HG03469 (cell line): ENCODE results near the gene CPNE8.

ENCODE experiments used
- ATAC-seq: cut with Tn5 transposase; IDR thresholded peaks from one replicate; pipeline ENCODE4 v1.9.1; 2021; ENCODE audit warnings: mild to moderate bottlenecking, moderate library complexity, moderate number of reproducible peaks; ENCODE audit not compliant: unreplicated experiment

Gene CPNE8

GRCh38 chr12:38898001-38898684 is 7.2 kb downstream of the CPNE8 start:
- ATAC-seq: no peak

- no peak for ATAC-seq
These were observed 9.9 kb downstream of the CPNE8 start for GRCh38 chr12:38895446-38895845.

GRCh38 chr12:38892976-38893375 is 12.4 kb downstream of the CPNE8 start:
- ATAC-seq: no peak

- ATAC-seq: no peak
These were observed 13.2 kb downstream of the CPNE8 start for GRCh38 chr12:38892087-38892786.

- no peak for ATAC-seq
These were observed 15.1 kb downstream of the CPNE8 start for GRCh38 chr12:38890102-38890855.

GRCh38 chr12:38889297-38889815 is 16.0 kb downstream of the CPNE8 start:
- no peak for ATAC-seq

GRCh38 chr12:38887770-38888169 is 17.6 kb downstream of the CPNE8 start:
- ATAC-seq: no peak

GRCh38 chr12:38886931-38887330 is 18.5 kb downstream of the CPNE8 start:
- ATAC-seq: no peak

GRCh38 chr12:38886064-38886463 is 19.3 kb downstream of the CPNE8 start:
- no peak for ATAC-seq

GRCh38 chr12:38884666-38885065 is 20.7 kb downstream of the CPNE8 start:
- no peak for ATAC-seq

GRCh38 chr12:38883629-38884134 is 21.7 kb downstream of the CPNE8 start:
- no peak for ATAC-seq

- no peak for ATAC-seq
These were observed 25.1 kb downstream of the CPNE8 start for GRCh38 chr12:38880288-38880687.

GRCh38 chr12:38878986-38879385 is 26.4 kb downstream of the CPNE8 start:
- ATAC-seq: no peak

- ATAC-seq: no peak
These were observed 27.1 kb downstream of the CPNE8 start for GRCh38 chr12:38878333-38878705.

GRCh38 chr12:38875586-38876228 is 29.7 kb downstream of the CPNE8 start:
- ATAC-seq: no peak

- ATAC-seq: no peak
These were observed 32.8 kb downstream of the CPNE8 start for GRCh38 chr12:38872561-38872960.

GRCh38 chr12:38872156-38872555 is 33.2 kb downstream of the CPNE8 start:
- ATAC-seq: no peak

GRCh38 chr12:38869036-38869435 is 36.4 kb downstream of the CPNE8 start:
- no peak for ATAC-seq

- no peak for ATAC-seq
These were observed 54.9 kb downstream of the CPNE8 start for GRCh38 chr12:38850461-38850860.

GRCh38 chr12:38847247-38847646 is 58.1 kb downstream of the CPNE8 start:
- ATAC-seq: no peak

- ATAC-seq: no peak
These were observed 61.1 kb downstream of the CPNE8 start for GRCh38 chr12:38844267-38844666.
